Measurements from ENCODE around the gene DNAJB12. TPM values are rescaled to one million over a fixed set of nuclear protein-coding genes. Genes with fewer than 3 reads are reported as not detected.

Gene DNAJB12
- total RNA-seq, 1 experiment from 2014 or later = 51.0 TPM

DNA sequence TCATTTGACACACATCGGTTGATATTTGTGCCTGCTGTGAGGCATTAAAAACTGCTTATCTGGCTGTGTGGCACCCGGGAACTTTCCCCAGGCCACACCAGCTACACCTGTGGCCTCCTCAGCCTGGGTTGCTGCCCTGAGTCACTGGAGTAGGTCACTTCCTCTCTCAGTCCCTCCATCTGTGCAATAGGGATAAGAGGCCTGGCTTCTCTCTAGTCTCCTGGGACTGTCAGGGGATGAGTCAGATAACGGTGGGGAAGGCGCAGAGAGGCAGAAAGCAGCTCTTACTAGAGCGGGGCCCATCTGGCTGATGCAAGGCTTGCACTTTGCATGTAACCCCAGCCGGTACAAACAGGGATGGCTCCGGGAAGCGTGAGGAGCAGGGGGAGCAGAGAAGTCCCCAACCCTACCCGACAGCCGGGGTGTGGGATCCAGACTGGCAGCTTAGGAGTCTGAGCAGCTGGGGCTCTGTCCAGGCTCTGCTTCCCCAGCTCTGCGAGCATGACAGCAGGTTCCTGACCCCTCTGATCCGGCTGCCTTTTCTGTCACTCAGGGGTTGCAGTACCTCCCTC is 34.0 kb downstream of the DNAJB12 start:
- peak overlapping the region; percentile 89 for H3K27ac ChIP-seq (ENCODE audit: low read length)
- intact Hi-C loops (cut with micrococcal nuclease; ENCODE audit: unreplicated experiment) (no loop called here), in situ Hi-C loops (cut with HindIII; ENCODE audit: low pct_unique_long_range_greater_than_20kb, low sequenced_read_pairs) (loop anchor here (25.0 kb wide), 1 partner anchor 358 kb away; the partner anchor contains the start of gene CHST3)
- H3K27me3 ChIP-seq (ENCODE audit: control insufficient read depth, insufficient read depth, low read length) = no peaks in the 10 kb centered on the region
- peaks cover 91% of the 10 kb centered on the region for H3K4me1 ChIP-seq (ENCODE audit: control insufficient read depth, insufficient read depth, low read length)
- DNase-seq (ENCODE audit: low read depth, low spot score) (peak; percentile 96), ATAC-seq (peak; percentile 82)
- H3K9me3 ChIP-seq (ENCODE audit: control insufficient read depth, insufficient read depth, low read depth, low read length) = no peaks in the 10 kb centered on the region
- H3K36me3 ChIP-seq (ENCODE audit: control insufficient read depth, insufficient read depth, low read length) = no peaks in the 10 kb centered on the region
- no peak overlapping the region for H3K4me3 ChIP-seq (ENCODE audit: low read depth in 2 of 2, low read length in 2 of 2)
- ChIA-PET CTCF (interaction anchor here (0.6 to 1.2 kb wide), 7 partner anchors 16 to 423 kb away, joined by 3 to 6 read pairs (median 4); no protein-coding TSS in a partner anchor), POLR2A (interaction anchor here (0.5 to 0.7 kb wide), 2 partner anchors 65 to 105 kb away, joined by 5 to 14 read pairs; partner anchors contain the start of gene ANAPC16)
- TF ChIP-seq POLR2AphosphoS5 (IDR thresholded peaks at IDR 0.05; ENCODE audit: low read depth, low read length) = peak; percentile 71; the same call in 1 of the 2 replicates
- TF ChIP-seq, protein P1, sequence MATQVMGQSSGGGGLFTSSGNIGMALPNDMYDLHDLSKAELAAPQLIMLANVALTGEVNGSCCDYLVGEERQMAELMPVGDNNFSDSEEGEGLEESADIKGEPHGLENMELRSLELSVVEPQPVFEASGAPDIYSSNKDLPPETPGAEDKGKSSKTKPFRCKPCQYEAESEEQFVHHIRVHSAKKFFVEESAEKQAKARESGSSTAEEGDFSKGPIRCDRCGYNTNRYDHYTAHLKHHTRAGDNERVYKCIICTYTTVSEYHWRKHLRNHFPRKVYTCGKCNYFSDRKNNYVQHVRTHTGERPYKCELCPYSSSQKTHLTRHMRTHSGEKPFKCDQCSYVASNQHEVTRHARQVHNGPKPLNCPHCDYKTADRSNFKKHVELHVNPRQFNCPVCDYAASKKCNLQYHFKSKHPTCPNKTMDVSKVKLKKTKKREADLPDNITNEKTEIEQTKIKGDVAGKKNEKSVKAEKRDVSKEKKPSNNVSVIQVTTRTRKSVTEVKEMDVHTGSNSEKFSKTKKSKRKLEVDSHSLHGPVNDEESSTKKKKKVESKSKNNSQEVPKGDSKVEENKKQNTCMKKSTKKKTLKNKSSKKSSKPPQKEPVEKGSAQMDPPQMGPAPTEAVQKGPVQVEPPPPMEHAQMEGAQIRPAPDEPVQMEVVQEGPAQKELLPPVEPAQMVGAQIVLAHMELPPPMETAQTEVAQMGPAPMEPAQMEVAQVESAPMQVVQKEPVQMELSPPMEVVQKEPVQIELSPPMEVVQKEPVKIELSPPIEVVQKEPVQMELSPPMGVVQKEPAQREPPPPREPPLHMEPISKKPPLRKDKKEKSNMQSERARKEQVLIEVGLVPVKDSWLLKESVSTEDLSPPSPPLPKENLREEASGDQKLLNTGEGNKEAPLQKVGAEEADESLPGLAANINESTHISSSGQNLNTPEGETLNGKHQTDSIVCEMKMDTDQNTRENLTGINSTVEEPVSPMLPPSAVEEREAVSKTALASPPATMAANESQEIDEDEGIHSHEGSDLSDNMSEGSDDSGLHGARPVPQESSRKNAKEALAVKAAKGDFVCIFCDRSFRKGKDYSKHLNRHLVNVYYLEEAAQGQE (IDR thresholded peaks at IDR 0.05; ENCODE audit: insufficient read depth in 1 of 2, low read depth in 2 of 2, low read length in 1 of 2) = no peak
- TF ChIP-seq, protein P2, sequence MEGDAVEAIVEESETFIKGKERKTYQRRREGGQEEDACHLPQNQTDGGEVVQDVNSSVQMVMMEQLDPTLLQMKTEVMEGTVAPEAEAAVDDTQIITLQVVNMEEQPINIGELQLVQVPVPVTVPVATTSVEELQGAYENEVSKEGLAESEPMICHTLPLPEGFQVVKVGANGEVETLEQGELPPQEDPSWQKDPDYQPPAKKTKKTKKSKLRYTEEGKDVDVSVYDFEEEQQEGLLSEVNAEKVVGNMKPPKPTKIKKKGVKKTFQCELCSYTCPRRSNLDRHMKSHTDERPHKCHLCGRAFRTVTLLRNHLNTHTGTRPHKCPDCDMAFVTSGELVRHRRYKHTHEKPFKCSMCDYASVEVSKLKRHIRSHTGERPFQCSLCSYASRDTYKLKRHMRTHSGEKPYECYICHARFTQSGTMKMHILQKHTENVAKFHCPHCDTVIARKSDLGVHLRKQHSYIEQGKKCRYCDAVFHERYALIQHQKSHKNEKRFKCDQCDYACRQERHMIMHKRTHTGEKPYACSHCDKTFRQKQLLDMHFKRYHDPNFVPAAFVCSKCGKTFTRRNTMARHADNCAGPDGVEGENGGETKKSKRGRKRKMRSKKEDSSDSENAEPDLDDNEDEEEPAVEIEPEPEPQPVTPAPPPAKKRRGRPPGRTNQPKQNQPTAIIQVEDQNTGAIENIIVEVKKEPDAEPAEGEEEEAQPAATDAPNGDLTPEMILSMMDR (IDR thresholded peaks at IDR 0.05) = no peak
- no peak for TF ChIP-seq SIN3A (IDR thresholded peaks at IDR 0.05; ENCODE audit: borderline replicate concordance, insufficient read depth, low read depth, low read length)
- peak; percentile 21; the same call in 1 of the 2 replicates for TF ChIP-seq TCF7L2 (IDR thresholded peaks at IDR 0.05; ENCODE audit: low read depth, low read length)
- no TSS peak for BruUV-seq (replicated peaks)

DNA sequence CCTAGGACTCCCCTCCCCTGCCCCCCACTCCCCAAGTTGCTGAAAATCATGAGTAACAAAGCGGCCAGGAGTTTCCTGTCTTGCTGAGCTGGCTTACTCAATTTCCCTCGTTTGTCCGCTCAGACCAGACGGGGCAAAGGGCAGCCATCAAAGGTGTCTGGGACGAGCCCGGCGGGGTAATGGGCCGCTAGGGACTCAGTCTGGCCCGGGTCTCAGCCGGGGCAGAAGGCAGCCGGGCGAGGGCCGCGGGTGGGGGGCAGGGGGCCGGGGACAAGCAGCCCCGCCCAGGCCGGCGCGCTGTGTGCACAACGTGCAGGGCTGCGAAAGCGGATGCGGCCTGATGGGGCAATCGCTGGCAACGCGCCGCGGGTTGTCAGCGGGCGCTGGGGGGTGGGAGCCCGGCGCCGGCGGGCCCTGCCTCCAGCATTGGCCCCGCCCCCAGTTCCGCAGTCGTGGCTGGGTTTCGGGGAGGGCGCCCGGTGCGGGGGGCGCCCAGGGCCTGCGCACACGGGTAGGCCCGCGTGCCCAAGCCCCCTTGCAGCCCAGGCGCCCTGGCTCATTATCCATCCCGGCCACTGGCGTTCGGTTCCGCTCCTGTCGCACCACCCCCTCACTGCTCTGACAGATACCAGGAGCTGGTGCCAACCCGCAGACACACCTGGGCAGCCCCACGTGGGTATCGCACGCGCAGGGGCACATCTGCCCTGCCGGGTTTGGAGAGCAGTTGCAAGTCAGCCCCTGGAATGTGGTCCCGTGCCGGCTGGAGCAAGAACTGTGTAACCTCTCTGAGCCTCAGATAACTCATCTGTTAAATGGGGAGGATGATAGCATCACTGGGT is 35.1 kb downstream of the DNAJB12 start:
- Histone ChIP-seq H3K9me3 (ENCODE audit: control insufficient read depth, insufficient read depth, low read depth, low read length) (no peaks in the 10 kb centered on the region), H3K27me3 (ENCODE audit: control insufficient read depth, insufficient read depth, low read length) (no peaks in the 10 kb centered on the region), H3K4me1 (ENCODE audit: control insufficient read depth, insufficient read depth, low read length) (peaks cover 92% of the 10 kb centered on the region), H3K36me3 (ENCODE audit: control insufficient read depth, insufficient read depth, low read length) (no peaks in the 10 kb centered on the region), H3K27ac (ENCODE audit: low read length) (peak overlapping the region; percentile 89), H3K4me3 (ENCODE audit: low read depth in 2 of 2, low read length in 2 of 2) (peak overlapping the region; percentile 15 to 22; a peak in 3 of 4 replicates)
- intact Hi-C loops (cut with micrococcal nuclease; ENCODE audit: unreplicated experiment) = no loop called here
- no TSS peak for BruUV-seq (replicated peaks)
- CTCF ChIA-PET = interaction anchor here (0.7 to 1.2 kb wide), 3 partner anchors 36 to 41 kb away, joined by 4 read pairs; no protein-coding TSS in a partner anchor
- ATAC-seq (peak; percentile 74), DNase-seq (ENCODE audit: low read depth, low spot score) (no peak)
- POLR2A ChIA-PET = no interaction called here
- TF ChIP-seq, protein P2 (IDR thresholded peaks at IDR 0.05) = no peak
- TF ChIP-seq, protein P1 (IDR thresholded peaks at IDR 0.05; ENCODE audit: insufficient read depth in 1 of 2, low read depth in 2 of 2, low read length in 1 of 2) = no peak
- TF ChIP-seq POLR2AphosphoS5 (IDR thresholded peaks at IDR 0.05; ENCODE audit: low read depth, low read length) = peak; percentile 59; the same call in 1 of the 2 replicates
- TF ChIP-seq SIN3A (IDR thresholded peaks at IDR 0.05; ENCODE audit: borderline replicate concordance, insufficient read depth, low read depth, low read length) = 0 out of 2 replicates have a peak, but pooled peaks have one; percentile 55
- no peak for TF ChIP-seq TCF7L2 (IDR thresholded peaks at IDR 0.05; ENCODE audit: low read depth, low read length)
- in situ Hi-C loops (cut with HindIII; ENCODE audit: low pct_unique_long_range_greater_than_20kb, low sequenced_read_pairs) = loop anchor here (25.0 kb wide), 1 partner anchor 357 kb away; the partner anchor contains the start of gene CHST3
